Cardiac septum (tissue), 1 donor: ENCODE data around the gene AMBRA1. TPM values are rescaled to one million over a fixed set of nuclear protein-coding genes. Genes with fewer than 3 reads are reported as not detected.
"Not testable (repeated sequence)": the region's sequence is repeated elsewhere in the genome, so short reads cannot be mapped to it uniquely, and the experiment has no call there.

ENCODE experiments used
- DNase-seq: peaks from one replicate; pipeline ENCODE4 v3.0.0-alpha.2; 2020; ENCODE audit warnings: low spot score
- intact Hi-C: fragments of 100-400 bp; cut with DNase I; formaldehyde crosslinking; loops from one replicate; pipeline ENCODE4 v1.14.0; 2022
- total RNA-seq: library from RNA; stranded (reverse); fragmentation: NEBNext Ultra II Directional; extraction: Animal tissue kit (Norgen Biotek cat#: 25700); gene quantifications from one replicate; pipeline ENCODE4 v1.2.1, GENCODE V29; 2021
- donor health status: DM: no; HTN: no; CAD: no.

AMBRA1 gene
- total RNA-seq, 1 donor from 2014 or later = 18.0 TPM

GRCh38 chr11:46519351-46519750 is 74.5 kb downstream of the AMBRA1 start:
- intact Hi-C loops = no loop called here

DNA sequence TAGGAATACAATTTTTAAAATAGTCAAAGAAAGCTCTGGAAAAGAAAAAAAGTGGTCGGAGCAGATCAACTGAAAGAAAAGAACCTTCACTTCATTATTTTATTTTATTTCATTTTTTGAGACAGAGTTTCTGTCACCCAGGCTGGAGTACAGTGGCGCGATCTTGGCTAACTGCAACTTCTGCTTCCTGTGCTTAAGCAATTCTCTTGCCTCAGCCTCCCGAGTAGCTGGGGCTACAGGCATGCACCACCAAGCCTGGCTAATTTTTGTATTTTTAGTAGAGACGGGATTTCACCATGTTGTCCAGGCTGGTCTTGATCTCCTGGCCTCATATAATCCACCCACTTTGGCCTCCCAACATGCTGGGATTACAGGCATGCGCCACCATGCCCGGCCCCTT is 74.9 kb downstream of the AMBRA1 start:
- DNase-seq, intact Hi-C loops: not testable (repeated sequence)

More at GRCh38 chr11:46519351-46519750, 74.5 kb downstream of the AMBRA1 start:
- no peak for DNase-seq

- DNase-seq = no peak
- intact Hi-C loops = no loop called here
Measured at GRCh38 chr11:46514370-46514769, 79.5 kb downstream of the AMBRA1 start.

- intact Hi-C loops = no loop called here
- DNase-seq = no peak
Measured at GRCh38 chr11:46513934-46514342, 79.9 kb downstream of the AMBRA1 start.

GRCh38 chr11:46512261-46512881 is 81.5 kb downstream of the AMBRA1 start:
- no peak for DNase-seq
- intact Hi-C loops = no loop called here

GRCh38 chr11:46511342-46511741 is 82.5 kb downstream of the AMBRA1 start:
- intact Hi-C loops = no loop called here
- no peak for DNase-seq

- intact Hi-C loops = no loop called here
- no peak for DNase-seq
Measured at GRCh38 chr11:46508360-46508759, 85.5 kb downstream of the AMBRA1 start.

DNA sequence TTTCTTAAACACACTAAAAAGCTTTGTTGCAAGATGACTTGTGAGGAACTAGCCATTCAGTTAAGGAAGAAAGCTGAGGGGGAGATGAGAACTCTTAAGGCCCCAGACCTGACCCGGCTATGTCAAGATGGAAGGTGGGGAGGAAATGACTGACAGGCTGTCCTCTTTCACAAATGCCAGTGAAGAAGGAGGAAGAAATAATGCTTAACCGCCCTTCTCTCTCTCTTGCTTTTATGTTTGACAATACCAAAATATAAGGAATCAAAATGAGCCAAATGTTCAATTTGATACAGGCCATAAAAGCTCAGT is 87.4 kb downstream of the AMBRA1 start:
- intact Hi-C loops = no loop called here
- DNase-seq = no peak

GRCh38 chr11:46505741-46506482 is 87.9 kb downstream of the AMBRA1 start:
- no peak for DNase-seq

DNA sequence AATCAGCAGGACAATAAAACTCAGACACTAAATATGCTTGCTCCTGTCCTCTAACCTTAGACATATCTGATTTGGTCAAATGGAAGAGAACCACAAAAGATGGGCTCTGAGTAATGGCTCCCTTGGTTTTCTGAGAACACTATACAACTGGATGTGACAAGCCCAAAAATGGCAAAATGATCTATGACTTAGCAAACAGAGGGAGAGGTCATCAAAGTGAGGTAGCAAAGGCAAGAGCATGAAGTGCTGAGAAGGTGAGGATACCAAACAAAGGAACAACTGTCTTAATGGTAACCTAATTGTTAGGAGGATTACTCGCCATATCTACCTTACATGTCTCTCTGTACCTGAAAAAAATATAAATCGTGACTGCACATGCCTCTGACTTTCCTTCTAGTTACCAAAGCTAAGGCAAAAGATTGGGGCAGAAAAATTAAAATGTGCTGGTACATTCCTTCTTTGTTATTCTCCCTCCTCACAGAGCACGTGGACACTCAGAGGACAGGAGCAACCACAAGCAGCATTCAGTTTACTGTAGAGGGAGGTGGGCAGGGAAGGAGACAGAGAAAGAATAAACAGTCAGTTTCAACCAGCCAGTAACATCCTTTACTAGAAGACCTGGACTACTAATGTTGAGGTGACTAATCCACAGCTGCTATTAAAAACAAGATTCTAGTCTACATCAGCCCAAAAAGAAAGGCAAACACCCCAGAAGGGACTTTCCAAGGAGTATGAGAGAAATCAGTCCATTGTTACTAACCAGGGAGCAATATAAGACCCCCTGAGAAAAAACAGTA is 88.8 kb downstream of the AMBRA1 start:
- DNase-seq = no peak
- intact Hi-C loops = no loop called here

More at GRCh38 chr11:46505741-46506482, 87.9 kb downstream of the AMBRA1 start:
- intact Hi-C loops = no loop called here

DNA sequence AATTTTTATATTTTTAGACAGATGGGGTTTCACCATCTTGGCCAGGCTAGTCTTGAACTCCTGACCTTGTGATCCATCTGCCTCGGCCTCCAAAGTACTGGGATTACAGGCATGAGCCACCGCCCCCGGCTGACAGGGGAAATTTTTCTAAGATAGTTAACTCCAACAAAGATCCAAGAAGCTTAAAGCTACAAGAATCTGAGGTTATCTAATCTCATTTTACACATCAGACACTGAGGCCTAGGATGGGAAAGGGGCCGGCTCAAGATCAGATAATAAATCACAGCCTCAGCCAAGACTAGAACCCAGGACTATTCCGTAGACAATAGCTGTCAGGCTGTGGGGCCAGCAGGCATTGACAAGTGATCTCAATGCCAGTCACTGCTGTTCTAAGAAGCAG is 94.0 kb downstream of the AMBRA1 start:
- intact Hi-C loops = no loop called here

GRCh38 chr11:46498968-46499367 is 94.9 kb downstream of the AMBRA1 start:
- no peak for DNase-seq
- intact Hi-C loops = no loop called here

More for the DNA sequence above, 94.0 kb downstream of the AMBRA1 start:
- DNase-seq = no peak

DNA sequence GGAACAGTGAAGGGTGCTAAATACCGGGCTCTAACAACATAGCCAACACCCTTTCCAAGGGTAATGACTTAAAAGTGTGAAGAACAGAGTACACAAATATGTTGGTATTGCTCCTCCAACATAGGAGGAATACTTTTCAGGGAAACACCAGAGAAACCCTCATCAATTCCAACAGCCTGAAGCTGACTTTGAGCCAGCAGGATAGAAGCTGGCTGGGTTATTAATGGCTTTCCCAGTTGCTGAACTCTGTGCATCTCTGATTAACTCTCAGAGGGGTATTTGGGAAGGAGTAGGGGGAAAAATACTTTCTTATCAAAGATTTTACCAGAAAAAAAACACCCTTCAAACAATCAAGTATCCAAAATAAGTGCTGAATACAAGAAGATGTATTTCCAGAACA is 95.6 kb downstream of the AMBRA1 start:
- no peak for DNase-seq
- intact Hi-C loops = no loop called here

GRCh38 chr11:46497498-46497897 is 96.3 kb downstream of the AMBRA1 start:
- intact Hi-C loops = no loop called here

GRCh38 chr11:46493791-46494190 is 100.0 kb downstream of the AMBRA1 start:
- intact Hi-C loops = loop anchor here (5.0 kb wide), 1 partner anchor 34 kb away; no protein-coding TSS in a partner anchor
- DNase-seq = no peak

More at GRCh38 chr11:46497498-46497897, 96.3 kb downstream of the AMBRA1 start:
- DNase-seq = no peak

DNA sequence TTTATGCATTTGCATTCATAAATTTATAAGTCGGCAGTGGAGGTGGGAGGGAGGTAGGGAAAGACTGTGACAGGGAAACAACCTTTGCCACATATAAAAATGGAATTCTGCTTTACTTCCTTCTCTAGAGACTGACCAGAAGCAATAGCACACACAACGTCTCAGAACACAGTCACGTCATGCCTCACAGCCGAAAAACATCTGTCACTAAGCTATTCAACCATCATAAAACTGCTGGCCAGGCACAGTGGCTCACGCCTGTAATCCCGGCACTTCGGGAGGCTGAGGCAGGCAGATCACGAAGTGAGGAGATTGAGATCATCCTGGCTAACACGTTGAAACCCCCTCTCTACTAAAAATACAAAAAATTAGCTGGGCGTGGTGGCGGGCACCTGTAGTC is 101.3 kb downstream of the AMBRA1 start:
- no peak for DNase-seq
- intact Hi-C loops = loop anchor here (5.0 kb wide), 1 partner anchor 35 kb away; no protein-coding TSS in a partner anchor

- DNase-seq = no peak
- intact Hi-C loops = loop anchor here (5.0 kb wide), 1 partner anchor 36 kb away; no protein-coding TSS in a partner anchor
Measured at GRCh38 chr11:46491661-46492330, 102.0 kb downstream of the AMBRA1 start.

DNA sequence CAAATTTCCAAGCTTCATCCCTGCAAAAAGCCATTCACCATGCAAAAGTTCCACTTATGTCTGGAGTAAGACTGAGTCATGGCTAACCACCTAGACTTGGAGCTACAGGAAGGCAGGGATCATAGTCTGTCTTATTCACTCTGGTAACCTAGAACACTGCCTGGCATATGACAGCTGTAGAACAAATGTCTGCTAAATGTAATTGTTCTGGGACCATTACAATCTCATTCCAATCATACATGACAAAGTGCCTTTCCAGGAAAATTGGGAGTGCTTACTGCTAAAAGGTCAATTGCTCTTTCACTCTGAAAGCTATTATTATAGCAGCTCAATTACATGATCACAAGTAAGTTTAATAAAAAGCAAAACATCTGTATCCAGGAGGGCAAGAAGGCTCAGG is 103.2 kb downstream of the AMBRA1 start:
- no peak for DNase-seq
- intact Hi-C loops = loop anchor here (5.0 kb wide), 1 partner anchor 37 kb away; no protein-coding TSS in a partner anchor

DNA sequence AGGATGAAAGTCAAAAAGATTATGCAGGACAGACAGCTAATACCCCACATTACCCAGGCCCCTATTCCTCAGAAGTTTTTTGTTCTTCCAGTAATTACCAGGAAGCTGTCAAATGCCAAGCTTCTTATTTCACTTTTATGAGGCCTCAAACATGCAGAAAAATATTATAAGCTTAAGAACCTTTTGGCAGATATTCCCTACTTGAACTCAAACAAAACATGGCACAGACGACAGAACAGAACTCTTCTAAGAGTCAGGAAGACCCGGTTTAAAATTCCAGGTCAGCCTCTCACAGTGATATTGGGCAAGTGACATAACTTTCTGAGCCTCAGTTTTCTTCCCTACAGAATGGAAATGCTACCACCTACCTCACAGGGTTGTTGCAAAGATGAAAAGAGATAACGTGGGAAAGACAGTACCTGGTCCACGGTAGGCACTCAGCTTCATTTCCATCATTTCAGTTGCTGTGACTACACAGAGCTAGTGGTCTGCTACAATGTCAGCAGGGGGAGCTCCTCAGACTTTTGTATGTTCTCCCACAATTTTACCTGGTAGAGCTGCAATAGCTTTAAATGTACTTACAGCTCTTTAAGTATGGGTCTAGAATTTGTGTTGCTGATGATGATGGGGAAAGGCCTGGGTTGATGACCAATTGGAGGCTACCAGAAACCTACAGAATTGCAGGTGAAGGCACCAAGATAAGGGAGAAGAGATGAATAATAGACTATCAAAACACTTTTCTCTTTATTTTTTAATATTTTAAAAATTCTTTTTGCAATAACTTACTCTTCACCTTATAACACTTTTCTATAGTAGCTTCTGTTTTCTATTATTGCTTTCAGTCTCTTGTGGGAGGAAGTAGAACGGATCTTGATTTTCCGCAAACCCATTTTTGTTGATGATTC is 103.9 kb downstream of the AMBRA1 start:
- intact Hi-C loops = loop anchor here (5.0 kb wide), 1 partner anchor 37 kb away; no protein-coding TSS in a partner anchor
- no peak for DNase-seq
